ENCODE data around the gene LRRC9. TPM values are rescaled to one million over a fixed set of nuclear protein-coding genes. Genes with fewer than 3 reads are reported as not detected.
"Not testable (repeated sequence)": the region's sequence is repeated elsewhere in the genome, so short reads cannot be mapped to it uniquely, and the experiment has no call there.

Gene LRRC9
- total RNA-seq, 4 donors from 2014 or later: 2.1 TPM; not detected in 3

GRCh38 chr14:59944909-59945308 is 25.0 kb downstream of the LRRC9 start:
- H3K4me3 ChIP-seq: no peak overlapping the region
- intact Hi-C loops (cut with DNase I; ENCODE audit: low total_unique reads): no loop called here
- H3K9me3 ChIP-seq: no peaks in the 10 kb centered on the region
- no peaks in the 10 kb centered on the region for H3K27me3 ChIP-seq
- no peak for DNase-seq
- H3K27ac ChIP-seq: no peak overlapping the region
- no peaks in the 10 kb centered on the region for H3K4me1 ChIP-seq
- no peaks in the 10 kb centered on the region for H3K36me3 ChIP-seq
- TF ChIP-seq CTCF (IDR thresholded peaks at IDR 0.05) (no peak), POLR2A (IDR thresholded peaks at IDR 0.05) (no peak)

GRCh38 chr14:59952141-59952540 is 32.2 kb downstream of the LRRC9 start:
- H3K27ac ChIP-seq; H3K27me3 ChIP-seq; H3K9me3 ChIP-seq; DNase-seq; H3K4me3 ChIP-seq; H3K36me3 ChIP-seq; intact Hi-C loops (cut with DNase I; ENCODE audit: low total_unique reads); H3K4me1 ChIP-seq: not testable (repeated sequence)

- H3K27me3 ChIP-seq; H3K36me3 ChIP-seq; H3K4me1 ChIP-seq; H3K27ac ChIP-seq; intact Hi-C loops (cut with DNase I; ENCODE audit: low total_unique reads); H3K4me3 ChIP-seq; H3K9me3 ChIP-seq; DNase-seq: not testable (repeated sequence)
Observed at GRCh38 chr14:59957890-59958289, 37.9 kb downstream of the LRRC9 start.

GRCh38 chr14:59959668-59960067 is 39.7 kb downstream of the LRRC9 start:
- no peaks in the 10 kb centered on the region for H3K36me3 ChIP-seq

GRCh38 chr14:59961518-59962062 is 41.6 kb downstream of the LRRC9 start:
- Histone ChIP-seq H3K27me3 (no peaks in the 10 kb centered on the region), H3K27ac (no peak overlapping the region), H3K9me3 (no peaks in the 10 kb centered on the region), H3K36me3 (no peaks in the 10 kb centered on the region), H3K4me3 (no peak overlapping the region), H3K4me1 (no peaks in the 10 kb centered on the region)
- no peak for TF ChIP-seq POLR2A (IDR thresholded peaks at IDR 0.05)
- no peak for TF ChIP-seq CTCF (IDR thresholded peaks at IDR 0.05)
- intact Hi-C loops (cut with DNase I; ENCODE audit: low total_unique reads): loop anchor here (10.0 kb wide), 1 partner anchor 223 kb away; no protein-coding TSS in a partner anchor
- DNase-seq: no peak

More at GRCh38 chr14:59959668-59960067, 39.7 kb downstream of the LRRC9 start:
- Histone ChIP-seq H3K4me3 (no peak overlapping the region), H3K27me3 (no peaks in the 10 kb centered on the region), H3K9me3 (no peaks in the 10 kb centered on the region), H3K4me1 (no peaks in the 10 kb centered on the region), H3K27ac (no peak overlapping the region)
- TF ChIP-seq CTCF (IDR thresholded peaks at IDR 0.05) (no peak), POLR2A (IDR thresholded peaks at IDR 0.05) (no peak)
- DNase-seq: no peak
- intact Hi-C loops (cut with DNase I; ENCODE audit: low total_unique reads): loop anchor here (10.0 kb wide), 1 partner anchor 225 kb away; no protein-coding TSS in a partner anchor

GRCh38 chr14:59964251-59965007 is 44.5 kb downstream of the LRRC9 start:
- intact Hi-C loops (cut with DNase I; ENCODE audit: low total_unique reads): loop anchor here (10.0 kb wide), 1 partner anchor 220 kb away; no protein-coding TSS in a partner anchor

More at GRCh38 chr14:59964251-59965007, 44.5 kb downstream of the LRRC9 start:
- peaks cover 0 to 3% of the 10 kb centered on the region in 2 donors for H3K36me3 ChIP-seq
- no peak for TF ChIP-seq POLR2A (IDR thresholded peaks at IDR 0.05)
- TF ChIP-seq CTCF (IDR thresholded peaks at IDR 0.05): no peak
- no peaks in the 10 kb centered on the region for H3K4me1 ChIP-seq
- DNase-seq: no peak
- no peak overlapping the region for H3K27ac ChIP-seq
- no peak overlapping the region for H3K4me3 ChIP-seq
- H3K9me3 ChIP-seq: no peaks in the 10 kb centered on the region
- no peaks in the 10 kb centered on the region for H3K27me3 ChIP-seq
